ENCODE results near the gene TJP1. TPM values are rescaled to one million over a fixed set of nuclear protein-coding genes. Genes with fewer than 3 reads are reported as not detected.

TJP1 gene
- total RNA-seq (2014; rRNA removed; shearing (Covaris generic)) (51.2 and 71.8 TPM in 2 replicates), polyA plus RNA-seq (2016; fragmentation: Nextera tagmentation; extraction: Ambion mirVana) (35.7 and 39.2 TPM in 2 replicates)

- Histone ChIP-seq H2AFZ (peak within 1 kb of the TSS; percentile 75), H3K27ac (peak within 1 kb of the TSS; percentile 88), H4K20me1 (ENCODE audit: insufficient read depth) (no peaks in the 10 kb centered on the region; the same call in 1 of the 2 replicates), H3K36me3 (ENCODE audit: low read depth) (no peaks in the 10 kb centered on the region), H3K9me3 (ENCODE audit: low read depth) (no peaks in the 10 kb centered on the region), H3K4me1 (ENCODE audit: insufficient read depth) (peaks cover 26% of the 10 kb centered on the region), H3K9me2 (ENCODE audit: insufficient read depth) (no peaks in the 10 kb centered on the region), H3K9ac (peak within 1 kb of the TSS; percentile 89), H3F3A (ENCODE audit: insufficient read depth) (peaks cover 11% of the 10 kb centered on the region), H3K27me3 (replicated peaks; ENCODE audit: insufficient read depth) (no peaks in the 10 kb centered on the region), H3K4me3 (peak within 1 kb of the TSS; percentile 87), H3K79me2 (ENCODE audit: insufficient read depth) (peaks cover 42% of the 10 kb centered on the region), H3K4me2 (ENCODE audit: unreplicated experiment) (peak within 1 kb of the TSS; percentile 91)
- no peak for TF ChIP-seq EZH2phosphoT487 (IDR thresholded peaks at IDR 0.05; ENCODE audit: insufficient read depth, low read depth)
- TF ChIP-seq EZH2 (IDR thresholded peaks at IDR 0.05; ENCODE audit: insufficient read depth, poor library complexity, severe bottlenecking), result no peak
- WGBS, 2 experiments (ENCODE audit: low coverage in 1 of 2, low lambda C conversion rate in 2 of 2, missing lambda C conversion rate in 2 of 2), result 1% methylated on average over 28 to 36 of the region's 80 CpGs
- DNase-seq, result peak; percentile 93
- in situ Hi-C loops (cut with MboI), result no loop called here
These were observed at the start of gene TJP1 for GRCh38 chr15:29822100-29822683. Gene TJP1 (minus strand): TSS chr15:29822468. CDS start chr15:29822028, 440 bp downstream.

GRCh38 chr15:29871401-29871800 is 49.1 kb upstream of the TJP1 start:
- no peaks in the 10 kb centered on the region for H3F3A ChIP-seq (ENCODE audit: insufficient read depth)
- H3K9ac ChIP-seq, result no peak overlapping the region
- no peaks in the 10 kb centered on the region for H3K36me3 ChIP-seq (ENCODE audit: low read depth)
- no peaks in the 10 kb centered on the region for H3K27me3 ChIP-seq (replicated peaks; ENCODE audit: insufficient read depth)
- no peaks in the 10 kb centered on the region for H3K9me2 ChIP-seq (ENCODE audit: insufficient read depth)
- H3K27ac ChIP-seq, result no peak overlapping the region
- WGBS, 2 experiments (ENCODE audit: low coverage in 1 of 2, low lambda C conversion rate in 2 of 2, missing lambda C conversion rate in 2 of 2), result 82 to 83% methylated on average over 19 of the region's 19 CpGs
- DNase-seq, result no peak
- H3K4me2 ChIP-seq (ENCODE audit: unreplicated experiment), result no peak overlapping the region
- no peaks in the 10 kb centered on the region for H3K9me3 ChIP-seq (ENCODE audit: low read depth)
- TF ChIP-seq EZH2 (IDR thresholded peaks at IDR 0.05; ENCODE audit: insufficient read depth, poor library complexity, severe bottlenecking) (no peak), EZH2phosphoT487 (IDR thresholded peaks at IDR 0.05; ENCODE audit: insufficient read depth, low read depth) (no peak)
- H3K4me3 ChIP-seq, result no peak overlapping the region
- H3K79me2 ChIP-seq (ENCODE audit: insufficient read depth), result no peaks in the 10 kb centered on the region
- H3K4me1 ChIP-seq (ENCODE audit: insufficient read depth), result no peaks in the 10 kb centered on the region
- no peaks in the 10 kb centered on the region for H4K20me1 ChIP-seq (ENCODE audit: insufficient read depth)
- no peak overlapping the region for H2AFZ ChIP-seq
- in situ Hi-C loops (cut with MboI), result no loop called here

- H3K4me1 ChIP-seq (ENCODE audit: insufficient read depth), result no peaks in the 10 kb centered on the region
- DNase-seq, result no peak
- H3K36me3 ChIP-seq (ENCODE audit: low read depth), result no peaks in the 10 kb centered on the region
- H3F3A ChIP-seq (ENCODE audit: insufficient read depth), result no peaks in the 10 kb centered on the region
- H3K27me3 ChIP-seq (replicated peaks; ENCODE audit: insufficient read depth), result no peaks in the 10 kb centered on the region
- in situ Hi-C loops (cut with MboI), result no loop called here
- no peak overlapping the region for H3K4me3 ChIP-seq
- no peaks in the 10 kb centered on the region for H3K79me2 ChIP-seq (ENCODE audit: insufficient read depth)
- no peak for TF ChIP-seq EZH2 (IDR thresholded peaks at IDR 0.05; ENCODE audit: insufficient read depth, poor library complexity, severe bottlenecking)
- no peak for TF ChIP-seq EZH2phosphoT487 (IDR thresholded peaks at IDR 0.05; ENCODE audit: insufficient read depth, low read depth)
- H3K4me2 ChIP-seq (ENCODE audit: unreplicated experiment), result no peak overlapping the region
- no peaks in the 10 kb centered on the region for H3K9me2 ChIP-seq (ENCODE audit: insufficient read depth)
- H2AFZ ChIP-seq, result no peak overlapping the region
- WGBS, 2 experiments (ENCODE audit: low coverage in 1 of 2, low lambda C conversion rate in 2 of 2, missing lambda C conversion rate in 2 of 2), result 76% methylated on average over 11 of the region's 11 CpGs
- H3K9me3 ChIP-seq (ENCODE audit: low read depth), result no peaks in the 10 kb centered on the region
- H4K20me1 ChIP-seq (ENCODE audit: insufficient read depth), result no peaks in the 10 kb centered on the region
- H3K9ac ChIP-seq, result no peak overlapping the region
- no peak overlapping the region for H3K27ac ChIP-seq
These were observed 48.4 kb upstream of the TJP1 start for GRCh38 chr15:29870495-29871151.

GRCh38 chr15:29867241-29868000 is 45.2 kb upstream of the TJP1 start:
- in situ Hi-C loops (cut with MboI), result no loop called here
- Histone ChIP-seq H4K20me1 (ENCODE audit: insufficient read depth) (no peaks in the 10 kb centered on the region), H3K9me2 (ENCODE audit: insufficient read depth) (no peaks in the 10 kb centered on the region), H3K27ac (no peak overlapping the region), H3F3A (ENCODE audit: insufficient read depth) (no peaks in the 10 kb centered on the region), H3K4me2 (ENCODE audit: unreplicated experiment) (no peak overlapping the region), H3K9me3 (ENCODE audit: low read depth) (no peaks in the 10 kb centered on the region), H2AFZ (no peak overlapping the region), H3K27me3 (replicated peaks; ENCODE audit: insufficient read depth) (no peaks in the 10 kb centered on the region), H3K9ac (no peak overlapping the region), H3K79me2 (ENCODE audit: insufficient read depth) (no peaks in the 10 kb centered on the region), H3K4me3 (no peak overlapping the region), H3K36me3 (ENCODE audit: low read depth) (no peaks in the 10 kb centered on the region), H3K4me1 (ENCODE audit: insufficient read depth) (no peaks in the 10 kb centered on the region)
- TF ChIP-seq EZH2phosphoT487 (IDR thresholded peaks at IDR 0.05; ENCODE audit: insufficient read depth, low read depth) (no peak), EZH2 (IDR thresholded peaks at IDR 0.05; ENCODE audit: insufficient read depth, poor library complexity, severe bottlenecking) (no peak)
- no peak for DNase-seq
- 61 to 62% methylated on average over 3 of the region's 3 CpGs for WGBS, 2 experiments (ENCODE audit: low coverage in 1 of 2, low lambda C conversion rate in 2 of 2, missing lambda C conversion rate in 2 of 2)

Measured in GM23248 (cell line).